DOHH2 (cell line): ENCODE results near the gene CDCA7.

Source experiments
- H3F3A ChIP-seq: fragments of 200-600 bp; sonication (generic), shearing (Covaris generic); 2 replicates; pipeline ENCODE4 v1.6.0; 2016; ENCODE audit warnings: antibody characterized with exemption, mild to moderate bottlenecking; ENCODE audit not compliant: control insufficient read depth, insufficient read depth
- H3K27ac ChIP-seq: fragments of 200-600 bp; sonication (generic); 2 replicates; pipeline ENCODE4 v1.5.1; 2014; ENCODE audit warnings: low read depth, mild to moderate bottlenecking, low read length, moderate library complexity
- H3K27me3 ChIP-seq: fragments of 200-600 bp; sonication (generic); 2 replicates; pipeline ENCODE4 v1.6.1; 2014; ENCODE audit warnings: mild to moderate bottlenecking, low read length, mixed read lengths; ENCODE audit not compliant: control insufficient read depth
- H3K36me3 ChIP-seq: fragments of 200-600 bp; sonication (generic); 2 replicates; pipeline ENCODE4 v1.6.1; 2014; ENCODE audit warnings: mild to moderate bottlenecking, low read length, moderate library complexity, mixed read lengths; ENCODE audit not compliant: control insufficient read depth
- H3K4me1 ChIP-seq: fragments of 200-600 bp; sonication (generic); 2 replicates; pipeline ENCODE4 v1.6.1; 2014; ENCODE audit warnings: mild to moderate bottlenecking, low read length, mixed read lengths; ENCODE audit not compliant: control insufficient read depth
- H3K4me2 ChIP-seq: fragments of 200-600 bp; sonication (generic); 2 replicates; pipeline ENCODE4 v1.6.0; 2014; ENCODE audit warnings: mild to moderate bottlenecking, low read length, moderate library complexity
- H3K4me3 ChIP-seq: fragments of 200-600 bp; sonication (generic); 2 replicates; pipeline ENCODE4 v1.5.1; 2014; ENCODE audit warnings: mild to moderate bottlenecking, low read length, mixed read lengths
- H3K79me2 ChIP-seq: fragments of 200-600 bp; sonication (generic); 2 replicates; pipeline ENCODE4 v1.6.1; 2014; ENCODE audit warnings: mild to moderate bottlenecking, low read length, mixed read lengths; ENCODE audit not compliant: control insufficient read depth
- H3K9me2 ChIP-seq: fragments of 200-600 bp; sonication (generic); replicated peaks from 2 replicates; pipeline ENCODE4 v1.6.1; 2014; ENCODE audit warnings: mild to moderate bottlenecking, low read length, mixed read lengths; ENCODE audit not compliant: control insufficient read depth
- H3K9me3 ChIP-seq: fragments of 200-600 bp; sonication (generic); 2 replicates; pipeline ENCODE4 v1.6.1; 2014; ENCODE audit warnings: antibody characterized with exemption, low read length, mixed read lengths; ENCODE audit not compliant: control insufficient read depth, insufficient read depth
- H4K20me1 ChIP-seq: fragments of 200-600 bp; sonication (generic); 2 replicates; pipeline ENCODE4 v1.6.0; 2014; ENCODE audit warnings: low read depth, mild to moderate bottlenecking, antibody characterized with exemption, low read length, moderate library complexity; ENCODE audit not compliant: control insufficient read depth, insufficient read depth
- CTCF ChIP-seq: fragments of 200-600 bp; sonication (generic); IDR thresholded peaks from one replicate; pipeline ENCODE4 v1.5.1; 2014; ENCODE audit warnings: antibody characterized with exemption, mild to moderate bottlenecking, low read depth, low read length; ENCODE audit not compliant: poor library complexity, severe bottlenecking
- EZH2phosphoT487 ChIP-seq: fragments of 200-600 bp; sonication (generic); IDR thresholded peaks from 2 replicates; pipeline ENCODE4 v1.6.1; 2017; ENCODE audit warnings: borderline replicate concordance, mild to moderate bottlenecking, antibody characterized with exemption, low read length, moderate library complexity, mixed read lengths

The CDCA7 gene

DNA sequence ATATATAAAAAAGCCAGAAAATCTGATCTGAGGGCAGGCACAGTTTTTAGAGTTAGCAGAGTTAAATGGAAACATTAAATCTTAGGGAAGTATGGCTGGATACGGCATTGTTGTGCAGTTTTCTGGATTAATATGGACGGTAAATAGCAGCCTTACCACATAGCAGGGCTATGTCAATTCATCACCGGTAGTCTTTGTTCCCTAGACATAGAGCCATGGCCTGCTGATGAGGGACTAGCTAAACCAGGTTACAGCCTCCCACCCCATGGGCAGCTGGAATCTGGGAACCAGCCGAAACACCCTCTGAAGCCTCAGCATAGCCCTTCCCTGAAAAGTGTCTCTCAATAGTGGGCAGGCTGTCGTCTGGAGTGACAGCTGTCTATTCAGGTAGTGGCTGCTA, 32.4 kb downstream of the CDCA7 start:
- H3K36me3 ChIP-seq: peaks cover 11% of the 10 kb centered on the region
- H3K4me1 ChIP-seq: no peaks in the 10 kb centered on the region
- no peak overlapping the region for H3K27ac ChIP-seq
- no peak overlapping the region for H3K4me2 ChIP-seq
- H3K9me2 ChIP-seq: no peaks in the 10 kb centered on the region
- no peak overlapping the region for H3K4me3 ChIP-seq
- no peaks in the 10 kb centered on the region for H3K27me3 ChIP-seq
- H3F3A ChIP-seq: no peaks in the 10 kb centered on the region
- no peak for TF ChIP-seq CTCF
- no peak for TF ChIP-seq EZH2phosphoT487
- no peaks in the 10 kb centered on the region for H4K20me1 ChIP-seq
- no peaks in the 10 kb centered on the region for H3K9me3 ChIP-seq
- H3K79me2 ChIP-seq: no peaks in the 10 kb centered on the region

DNA sequence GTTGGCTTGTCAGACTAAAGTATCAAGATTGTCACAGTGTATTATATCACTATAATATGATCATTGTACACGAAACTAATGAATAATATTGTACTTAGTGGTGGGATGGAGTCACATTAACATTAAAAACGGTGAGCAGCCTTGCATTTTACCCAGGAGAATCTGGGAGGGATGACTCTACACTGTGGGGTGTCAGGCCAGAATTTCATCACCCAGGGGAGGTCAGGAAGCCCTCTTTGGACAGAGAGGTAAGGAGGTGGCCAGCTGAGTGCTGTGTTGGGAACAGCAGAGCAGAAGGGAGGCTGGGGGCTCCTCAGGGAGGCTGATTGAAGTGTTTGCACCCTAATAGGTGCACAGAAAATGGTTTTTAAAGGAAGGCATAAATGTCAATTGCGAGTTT, 33.0 kb downstream of the CDCA7 start:
- Histone ChIP-seq H4K20me1 (no peaks in the 10 kb centered on the region), H3K9me3 (no peaks in the 10 kb centered on the region), H3K27ac (no peak overlapping the region), H3K4me2 (no peak overlapping the region), H3K9me2 (no peaks in the 10 kb centered on the region), H3K36me3 (peaks cover 11% of the 10 kb centered on the region), H3K79me2 (no peaks in the 10 kb centered on the region), H3K4me3 (no peak overlapping the region), H3K27me3 (no peaks in the 10 kb centered on the region), H3F3A (no peaks in the 10 kb centered on the region), H3K4me1 (no peaks in the 10 kb centered on the region)
- TF ChIP-seq CTCF (no peak), EZH2phosphoT487 (no peak)

DNA sequence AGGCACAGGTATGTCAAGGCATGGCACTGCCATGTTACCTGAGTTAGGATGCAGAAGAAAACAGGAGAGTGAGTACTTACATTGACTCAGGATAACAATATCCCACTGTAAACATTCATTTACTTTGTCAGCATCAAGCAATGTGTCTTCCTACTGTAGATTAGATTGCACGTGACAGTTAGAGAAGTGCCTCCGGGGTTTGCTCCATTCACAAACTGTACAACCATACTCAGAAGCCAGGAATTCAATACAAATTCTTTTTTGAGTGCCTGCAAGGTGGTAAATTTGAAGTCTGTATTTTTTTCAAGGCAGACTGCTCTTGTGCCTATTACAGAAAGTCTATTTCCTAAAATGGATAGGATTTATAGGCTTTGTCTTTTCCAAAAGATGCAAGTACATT, 34.1 kb downstream of the CDCA7 start:
- H3K4me3 ChIP-seq: no peak overlapping the region
- H3K36me3 ChIP-seq: peaks cover 4% of the 10 kb centered on the region
- no peaks in the 10 kb centered on the region for H4K20me1 ChIP-seq
- TF ChIP-seq CTCF: no peak
- no peak for TF ChIP-seq EZH2phosphoT487
- no peaks in the 10 kb centered on the region for H3K4me1 ChIP-seq
- no peaks in the 10 kb centered on the region for H3K9me2 ChIP-seq
- H3K9me3 ChIP-seq: no peaks in the 10 kb centered on the region
- H3K79me2 ChIP-seq: no peaks in the 10 kb centered on the region
- no peak overlapping the region for H3K4me2 ChIP-seq
- H3F3A ChIP-seq: no peaks in the 10 kb centered on the region
- H3K27me3 ChIP-seq: no peaks in the 10 kb centered on the region; the same call in 1 of the 2 replicates
- H3K27ac ChIP-seq: no peak overlapping the region

- H4K20me1 ChIP-seq: no peaks in the 10 kb centered on the region
- H3K27ac ChIP-seq: no peak overlapping the region
- no peaks in the 10 kb centered on the region; the same call in 1 of the 2 replicates for H3K36me3 ChIP-seq
- H3K4me3 ChIP-seq: no peak overlapping the region
- H3K9me2 ChIP-seq: no peaks in the 10 kb centered on the region
- no peaks in the 10 kb centered on the region for H3K4me1 ChIP-seq
- H3F3A ChIP-seq: no peaks in the 10 kb centered on the region
- TF ChIP-seq EZH2phosphoT487 (no peak), CTCF (no peak)
- no peak overlapping the region for H3K4me2 ChIP-seq
- no peaks in the 10 kb centered on the region for H3K79me2 ChIP-seq
- peaks cover 5% of the 10 kb centered on the region; the same call in 1 of the 2 replicates for H3K27me3 ChIP-seq
- no peaks in the 10 kb centered on the region for H3K9me3 ChIP-seq
Observed at GRCh38 chr2:173390036-173390435, 35.4 kb downstream of the CDCA7 start.
